ENCODE results near the gene CTBP2.
A peak's percentile ranks its signal among the peaks of the same experiment; 100 is the strongest.

CTBP2 gene

GRCh38 chr10:124972637-124973036 is 187.7 kb downstream of the CTBP2 start:
- Histone ChIP-seq H3K27ac (ENCODE audit: low read length) (no peak overlapping the region), H3K4me3 (ENCODE audit: low read length) (no peak overlapping the region), H3K36me3 (replicated peaks; ENCODE audit: insufficient read depth, low read length) (no peaks in the 10 kb centered on the region; the same call in 1 of the 2 replicates), H3K4me1 (ENCODE audit: low read length) (peaks cover 29% of the 10 kb centered on the region), H2AFZ (ENCODE audit: low read length) (no peak overlapping the region), H3F3A (ENCODE audit: insufficient read depth, low read length) (peaks cover 3% of the 10 kb centered on the region; the same call in 1 of the 2 replicates), H3K9me3 (replicated peaks; ENCODE audit: insufficient read depth, low read length) (no peaks in the 10 kb centered on the region), H4K20me1 (ENCODE audit: insufficient read depth, low read length) (no peaks in the 10 kb centered on the region; the same call in none of the 2 replicates), H3K9ac (ENCODE audit: low read length) (no peak overlapping the region), H3K79me2 (ENCODE audit: low read length) (peaks cover 24% of the 10 kb centered on the region), H3K9me2 (replicated peaks; ENCODE audit: insufficient read depth, low read length) (no peaks in the 10 kb centered on the region), H3K27me3 (replicated peaks; ENCODE audit: insufficient read depth, low read length) (no peaks in the 10 kb centered on the region), H3K4me2 (ENCODE audit: low read depth, low read length) (no peak overlapping the region)
- TF ChIP-seq CTCF (IDR thresholded peaks at IDR 0.05; ENCODE audit: low read length) (no peak), EZH2phosphoT487 (IDR thresholded peaks at IDR 0.05; ENCODE audit: low read length) (no peak), EZH2 (optimal IDR thresholded peaks at IDR 0.05; ENCODE audit: low read depth, low read length) (no peak)
- DNase-seq = no peak

- Histone ChIP-seq H4K20me1 (ENCODE audit: insufficient read depth, low read length) (no peaks in the 10 kb centered on the region; the same call in none of the 2 replicates), H2AFZ (ENCODE audit: low read length) (no peak overlapping the region), H3F3A (ENCODE audit: insufficient read depth, low read length) (peaks cover 3% of the 10 kb centered on the region; the same call in 1 of the 2 replicates), H3K79me2 (ENCODE audit: low read length) (peaks cover 31% of the 10 kb centered on the region), H3K9ac (ENCODE audit: low read length) (no peak overlapping the region), H3K9me2 (replicated peaks; ENCODE audit: insufficient read depth, low read length) (no peaks in the 10 kb centered on the region), H3K27ac (ENCODE audit: low read length) (no peak overlapping the region), H3K36me3 (replicated peaks; ENCODE audit: insufficient read depth, low read length) (no peaks in the 10 kb centered on the region; the same call in 1 of the 2 replicates), H3K9me3 (replicated peaks; ENCODE audit: insufficient read depth, low read length) (no peaks in the 10 kb centered on the region), H3K27me3 (replicated peaks; ENCODE audit: insufficient read depth, low read length) (no peaks in the 10 kb centered on the region), H3K4me3 (ENCODE audit: low read length) (no peak overlapping the region), H3K4me1 (ENCODE audit: low read length) (peaks cover 29% of the 10 kb centered on the region), H3K4me2 (ENCODE audit: low read depth, low read length) (no peak overlapping the region)
- peak; percentile 50 for DNase-seq
- TF ChIP-seq EZH2phosphoT487 (IDR thresholded peaks at IDR 0.05; ENCODE audit: low read length) = no peak
- no peak for TF ChIP-seq CTCF (IDR thresholded peaks at IDR 0.05; ENCODE audit: low read length)
- no peak for TF ChIP-seq EZH2 (optimal IDR thresholded peaks at IDR 0.05; ENCODE audit: low read depth, low read length)
These were observed 189.1 kb downstream of the CTBP2 start for GRCh38 chr10:124971276-124971675.

GRCh38 chr10:124967255-124967654 is 193.1 kb downstream of the CTBP2 start:
- Histone ChIP-seq H3K4me1 (ENCODE audit: low read length) (peaks cover 29% of the 10 kb centered on the region), H2AFZ (ENCODE audit: low read length) (no peak overlapping the region), H3K9ac (ENCODE audit: low read length) (no peak overlapping the region), H3K4me2 (ENCODE audit: low read depth, low read length) (no peak overlapping the region), H4K20me1 (ENCODE audit: insufficient read depth, low read length) (no peaks in the 10 kb centered on the region; the same call in 1 of the 2 replicates), H3K36me3 (replicated peaks; ENCODE audit: insufficient read depth, low read length) (no peaks in the 10 kb centered on the region), H3K27ac (ENCODE audit: low read length) (no peak overlapping the region), H3F3A (ENCODE audit: insufficient read depth, low read length) (peaks cover 3% of the 10 kb centered on the region; the same call in 1 of the 2 replicates), H3K27me3 (replicated peaks; ENCODE audit: insufficient read depth, low read length) (no peaks in the 10 kb centered on the region), H3K79me2 (ENCODE audit: low read length) (peaks cover 34% of the 10 kb centered on the region), H3K9me3 (replicated peaks; ENCODE audit: insufficient read depth, low read length) (no peaks in the 10 kb centered on the region), H3K9me2 (replicated peaks; ENCODE audit: insufficient read depth, low read length) (no peaks in the 10 kb centered on the region), H3K4me3 (ENCODE audit: low read length) (no peak overlapping the region)
- TF ChIP-seq EZH2 (optimal IDR thresholded peaks at IDR 0.05; ENCODE audit: low read depth, low read length) (no peak), EZH2phosphoT487 (IDR thresholded peaks at IDR 0.05; ENCODE audit: low read length) (no peak), CTCF (IDR thresholded peaks at IDR 0.05; ENCODE audit: low read length) (no peak)
- no peak for DNase-seq

Measured in MM.1S (cell line).